GM08714 (cell line): Measurements from ENCODE around the gene MGST2.
"Not testable (repeated sequence)": the region's sequence is repeated elsewhere in the genome, so short reads cannot be mapped to it uniquely, and the experiment has no call there.

Experiments used
- H3K4me3 ChIP-seq: fragments of 200-500 bp; sonication (Bioruptor generic); 2 replicates; pipeline ENCODE4 v1.5.1; 2014; ENCODE audit warnings: mild to moderate bottlenecking, low read length, inconsistent platforms
- ZNF274 ChIP-seq: IDR thresholded peaks from 2 replicates; pipeline ENCODE4 v1.6.1; 2012; ENCODE audit warnings: mild to moderate bottlenecking, low read depth, low read length

The MGST2 gene

GRCh38 chr4:139694522-139695107, 29.0 kb downstream of the MGST2 start:
- H3K4me3 ChIP-seq: no peak overlapping the region
- TF ChIP-seq ZNF274: no peak

GRCh38 chr4:139696491-139696890, 30.9 kb downstream of the MGST2 start:
- no peak for TF ChIP-seq ZNF274
- H3K4me3 ChIP-seq: no peak overlapping the region

GRCh38 chr4:139698167-139698925, 32.7 kb downstream of the MGST2 start:
- not testable (repeated sequence) for H3K4me3 ChIP-seq

GRCh38 chr4:139700568-139700967, 34.9 kb downstream of the MGST2 start:
- H3K4me3 ChIP-seq: no peak overlapping the region
- no peak for TF ChIP-seq ZNF274

GRCh38 chr4:139704915-139705485, 39.4 kb downstream of the MGST2 start:
- no peak for TF ChIP-seq ZNF274

GRCh38 chr4:139709660-139710059, 44.0 kb downstream of the MGST2 start:
- H3K4me3 ChIP-seq: no peak overlapping the region
- TF ChIP-seq ZNF274: no peak

More at GRCh38 chr4:139704915-139705485, 39.4 kb downstream of the MGST2 start:
- no peak overlapping the region for H3K4me3 ChIP-seq

GRCh38 chr4:139710073-139710472, 44.5 kb downstream of the MGST2 start:
- no peak for TF ChIP-seq ZNF274
- no peak overlapping the region for H3K4me3 ChIP-seq

- TF ChIP-seq ZNF274: no peak
- H3K4me3 ChIP-seq: no peak overlapping the region
Measured at GRCh38 chr4:139711461-139711860, 45.8 kb downstream of the MGST2 start.

- TF ChIP-seq ZNF274: no peak
- no peak overlapping the region for H3K4me3 ChIP-seq
Measured at GRCh38 chr4:139712882-139713281, 47.3 kb downstream of the MGST2 start.

GRCh38 chr4:139715746-139716391, 50.2 kb downstream of the MGST2 start:
- no peak for TF ChIP-seq ZNF274
- H3K4me3 ChIP-seq: no peak overlapping the region

GRCh38 chr4:139718358-139718757, 52.7 kb downstream of the MGST2 start:
- no peak overlapping the region for H3K4me3 ChIP-seq
- no peak for TF ChIP-seq ZNF274

GRCh38 chr4:139718833-139719232, 53.2 kb downstream of the MGST2 start:
- TF ChIP-seq ZNF274: no peak

GRCh38 chr4:139719381-139720101, 53.9 kb downstream of the MGST2 start:
- no peak for TF ChIP-seq ZNF274
- H3K4me3 ChIP-seq: no peak overlapping the region

More at GRCh38 chr4:139718833-139719232, 53.2 kb downstream of the MGST2 start:
- H3K4me3 ChIP-seq: no peak overlapping the region

- TF ChIP-seq ZNF274: no peak
- H3K4me3 ChIP-seq: no peak overlapping the region
Measured at GRCh38 chr4:139720806-139721205, 55.2 kb downstream of the MGST2 start.
